ENCODE measurements around the gene CHST11.

Gene CHST11

GRCh38 chr12:104809251-104809650, 352.5 kb downstream of the CHST11 start:
- Histone ChIP-seq H3K9me3 (no peaks in the 10 kb centered on the region), H3K27me3 (no peaks in the 10 kb centered on the region), H3K4me2 (no peak overlapping the region), H3K36me3 (no peaks in the 10 kb centered on the region), H3K9ac (no peak overlapping the region), H3K27ac (no peak overlapping the region), H3K4me1 (no peaks in the 10 kb centered on the region), H4K20me1 (no peaks in the 10 kb centered on the region), H3K4me3 (no peak overlapping the region)
- TF ChIP-seq Cebpa-rat (IDR thresholded peaks at IDR 0.05), result no peak

- no peak overlapping the region for H3K4me2 ChIP-seq
- no peaks in the 10 kb centered on the region for H3K27me3 ChIP-seq
Observed at GRCh38 chr12:104809706-104810385, 353.1 kb downstream of the CHST11 start.

More at GRCh38 chr12:104809706-104810385, 353.1 kb downstream of the CHST11 start:
- no peak overlapping the region for H3K4me3 ChIP-seq
- H3K9me3 ChIP-seq, result no peaks in the 10 kb centered on the region
- no peaks in the 10 kb centered on the region for H4K20me1 ChIP-seq
- no peak for TF ChIP-seq Cebpa-rat (IDR thresholded peaks at IDR 0.05)
- no peak overlapping the region for H3K9ac ChIP-seq
- H3K4me1 ChIP-seq, result no peaks in the 10 kb centered on the region
- H3K27ac ChIP-seq, result no peak overlapping the region
- H3K36me3 ChIP-seq, result no peaks in the 10 kb centered on the region
